HCT116 (cell line): ENCODE measurements around the gene ATP8A2. TPM values are rescaled to one million over a fixed set of nuclear protein-coding genes. Genes with fewer than 3 reads are reported as not detected.

Experiments
- ATAC-seq: fragments of 200-7000 bp; cut with Tn5 transposase; 2 replicates; pipeline ENCODE4 v1.9.1; 2020; ENCODE audit warnings: mild to moderate bottlenecking, moderate library complexity
- BruUV-seq: library from RNA; stranded (reverse); fragments of 400-500 nt; replicated peaks from 2 replicates; lab custom pipeline; 2021; lab: Mats Ljungman, UMichigan
- CTCF ChIA-PET: fragments of 300-600 bp; sonication (Branson Sonifier 250); formaldehyde crosslinking; loops from one replicate; lab custom pipeline; 2021; ENCODE audit warnings: antibody characterized with exemption; lab: Charles Lee
- POLR2A ChIA-PET: fragments of 300-600, 350-600 bp; sonication (Branson Sonifier 250); formaldehyde crosslinking; loops from one replicate; lab custom pipeline; 2021; ENCODE audit warnings: antibody characterized with exemption; lab: Charles Lee
- RAD21 ChIA-PET, 2 experiments: fragments of 300-600 bp; sonication (Branson Sonifier 250); formaldehyde crosslinking; loops; one replicate each; lab custom pipeline; 2023; ENCODE audit warnings: low total read pairs in 2 of 2; ENCODE audit not compliant: uncharacterized antibody in 2 of 2, unreplicated experiment in 2 of 2, low non-redundant PET in 1 of 2; lab: Charles Lee
- DNase-seq: peaks from one replicate; pipeline ENCODE4 v3.0.0-alpha.2; 2010; ENCODE audit warnings: low read depth, low spot score
- H2AFZ ChIP-seq: fragments of 200-600 bp; shearing (Covaris generic), sonication (generic); 2 replicates; pipeline ENCODE4 v1.6.1; 2017; ENCODE audit warnings: low read depth, mixed run types, mixed read lengths, antibody characterized with exemption, low read length; ENCODE audit not compliant: poor library complexity, severe bottlenecking
- H3K27ac ChIP-seq: 2 replicates; pipeline ENCODE4 v1.5.1; 2012; ENCODE audit warnings: low read depth, low read length
- H3K27me3 ChIP-seq: fragments of 200-600 bp; sonication (generic); 2 replicates; pipeline ENCODE4 v1.6.1; 2016; ENCODE audit warnings: mixed run types, low read length, mixed read lengths; ENCODE audit not compliant: insufficient read depth
- H3K36me3 ChIP-seq, 2 experiments: fragments of 200-500 bp in 1 of 2; fragments of 200-600 bp in 1 of 2; sonication (Bioruptor generic) in 1 of 2; sonication (generic) in 1 of 2; 2 replicates each; pipeline versions ENCODE4 v1.5.1 to v1.6.1; 2014 to 2016; ENCODE audit warnings: low read length in 2 of 2, inconsistent platforms in 1 of 2, mixed read lengths in 1 of 2, mixed run types in 1 of 2; ENCODE audit not compliant: insufficient read depth in 2 of 2, control insufficient read depth in 1 of 2
- H3K4me1 ChIP-seq, 2 experiments: fragments of 200-600 bp in 1 of 2; sonication (generic) in 1 of 2; 2 replicates each; pipeline versions ENCODE4 v1.5.1 to v1.6.1; 2012 to 2017; ENCODE audit warnings: low read length in 2 of 2, inconsistent platforms in 1 of 2, mild to moderate bottlenecking in 1 of 2, mixed read lengths in 1 of 2, mixed run types in 1 of 2, moderate library complexity in 1 of 2; ENCODE audit not compliant: insufficient read depth in 2 of 2, control insufficient read depth in 1 of 2
- H3K4me2 ChIP-seq: fragments of 200-600 bp; sonication (generic); 2 replicates; pipeline ENCODE4 v1.6.1; 2017; ENCODE audit warnings: mixed run types, low read length, mixed read lengths
- H3K4me3 ChIP-seq, 2 experiments: fragments of 200-600 bp in 1 of 2; sonication (generic) in 1 of 2; replicated peaks in 1 of 2; 2 replicates each; pipeline ENCODE4 v1.5.1; 2011 to 2016; ENCODE audit warnings: low read length in 2 of 2, control low read depth in 1 of 2, low read depth in 1 of 2, mild to moderate bottlenecking in 1 of 2, mixed read lengths in 1 of 2, mixed run types in 1 of 2
- H3K79me2 ChIP-seq: fragments of 200-600 bp; sonication (generic); 2 replicates; pipeline ENCODE4 v1.6.1; 2017; ENCODE audit warnings: mild to moderate bottlenecking, mixed run types, low read length, moderate library complexity, mixed read lengths; ENCODE audit not compliant: insufficient read depth
- H3K9ac ChIP-seq: fragments of 200-600 bp; sonication (generic); 2 replicates; pipeline ENCODE4 v1.6.1; 2016; ENCODE audit warnings: low read length, mixed read lengths
- H3K9me2 ChIP-seq: fragments of 200-600 bp; sonication (generic), shearing (Covaris generic); 2 replicates; pipeline ENCODE4 v1.6.1; 2017; ENCODE audit warnings: mixed run types, mild to moderate bottlenecking, moderate library complexity; ENCODE audit not compliant: insufficient read depth
- H3K9me3 ChIP-seq, 2 experiments: fragments of 200-500 bp in 1 of 2; fragments of 200-600 bp in 1 of 2; sonication (Bioruptor generic) in 1 of 2; sonication (generic) in 1 of 2; 2 replicates each; pipeline ENCODE4 v1.6.1; 2014 to 2017; ENCODE audit warnings: low read length in 2 of 2, mixed read lengths in 2 of 2, inconsistent platforms in 1 of 2, low read depth in 1 of 2, mild to moderate bottlenecking in 1 of 2, mixed run types in 1 of 2, moderate library complexity in 1 of 2; ENCODE audit not compliant: control insufficient read depth in 1 of 2, insufficient read depth in 1 of 2
- H4K20me1 ChIP-seq: fragments of 200-600 bp; sonication (generic), shearing (Covaris generic); 2 replicates; pipeline ENCODE4 v1.6.1; 2017; ENCODE audit warnings: mixed run types, mild to moderate bottlenecking, moderate library complexity; ENCODE audit not compliant: insufficient read depth
- CBX3 ChIP-seq: IDR thresholded peaks from 2 replicates; pipeline ENCODE4 v1.6.1; 2012; ENCODE audit warnings: low read depth
- EGR1 ChIP-seq: IDR thresholded peaks from 2 replicates; pipeline ENCODE4 v1.6.1; 2012; ENCODE audit warnings: low read depth
- ELF1 ChIP-seq: IDR thresholded peaks from 2 replicates; pipeline ENCODE4 v1.6.1; 2012; ENCODE audit warnings: low read depth, borderline replicate concordance
- EZH2 ChIP-seq: fragments of 200-600 bp; sonication (generic); IDR thresholded peaks from 2 replicates; pipeline ENCODE4 v1.6.1; 2017; ENCODE audit warnings: antibody characterized with exemption, mixed run types
- EZH2phosphoT487 ChIP-seq: fragments of 200-600 bp; IDR thresholded peaks from 2 replicates; pipeline ENCODE4 v1.6.1; 2018; ENCODE audit warnings: antibody characterized with exemption, borderline replicate concordance
- FOSL1 ChIP-seq: IDR thresholded peaks from 2 replicates; pipeline ENCODE4 v1.6.1; 2012; ENCODE audit warnings: low read depth
- JUND ChIP-seq: IDR thresholded peaks from 2 replicates; pipeline ENCODE4 v1.6.1; 2012
- POLR2A ChIP-seq: IDR thresholded peaks from 2 replicates; pipeline ENCODE4 v1.7.0; 2011; ENCODE audit warnings: borderline replicate concordance; ENCODE audit not compliant: insufficient read depth, insufficient read length; ENCODE audit errors: extremely low read depth
- SIN3A ChIP-seq: IDR thresholded peaks from 2 replicates; pipeline ENCODE4 v1.6.1; 2012; ENCODE audit warnings: low read depth
- SP1 ChIP-seq: IDR thresholded peaks from 2 replicates; pipeline ENCODE4 v1.6.1; 2012; ENCODE audit warnings: low read depth
- YY1 ChIP-seq: IDR thresholded peaks from 2 replicates; pipeline ENCODE4 v1.6.1; 2011; ENCODE audit warnings: low read length, low read depth, moderate library complexity, mild to moderate bottlenecking; ENCODE audit not compliant: insufficient replicate concordance; ENCODE audit errors: extremely low read depth
- ZBTB33 ChIP-seq: IDR thresholded peaks from 2 replicates; pipeline ENCODE4 v1.6.1; 2011; ENCODE audit warnings: mild to moderate bottlenecking, low read length, moderate library complexity; ENCODE audit not compliant: insufficient replicate concordance; ENCODE audit errors: extremely low read depth
- ZNF274 ChIP-seq: fragments of 200-500 bp; sonication (Bioruptor generic); IDR thresholded peaks from 2 replicates; pipeline ENCODE4 v1.6.1; 2014; ENCODE audit warnings: mild to moderate bottlenecking, low read depth, low read length, inconsistent platforms
- intact Hi-C: fragments of 100-400 bp; cut with micrococcal nuclease; formaldehyde crosslinking; loops from 2 replicates; pipeline ENCODE4 v1.10.0; 2022
- total RNA-seq: library from RNA; stranded (reverse); gene quantifications from one replicate; pipeline ENCODE4 v1.2.1, GENCODE V29; 2021; ENCODE audit not compliant: unreplicated experiment
- TF ChIP-seq, protein P1 (sequence below): IDR thresholded peaks from 2 replicates; pipeline ENCODE4 v1.6.1; 2012; ENCODE audit warnings: low read depth
- TF ChIP-seq, protein P2 (sequence below): IDR thresholded peaks from 2 replicates; pipeline ENCODE4 v1.6.1; 2012

ATP8A2 gene
- total RNA-seq, 1 experiment from 2014 or later = not detected

DNA sequence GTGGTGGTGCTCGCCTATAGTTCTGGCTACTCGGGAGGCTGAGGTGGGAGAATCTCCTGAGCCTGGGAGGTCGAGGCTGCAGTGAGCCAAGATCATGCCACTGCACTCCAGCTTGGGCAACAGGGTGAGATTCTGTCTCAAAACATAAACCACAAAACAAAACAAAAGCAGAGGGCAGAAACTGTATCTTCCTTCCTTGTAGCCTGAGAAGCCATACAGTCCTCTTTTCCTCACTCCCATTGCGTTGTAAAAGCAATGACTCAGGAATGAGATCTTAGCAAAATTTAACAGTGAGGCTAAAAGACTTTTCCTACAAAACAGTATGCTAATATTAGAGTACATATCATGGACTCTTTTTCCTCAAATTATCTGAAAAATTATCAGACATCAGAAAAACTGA lies 549.2 kb downstream of the ATP8A2 start:
- intact Hi-C loops = no loop called here
- Histone ChIP-seq H2AFZ (no peak overlapping the region), H3K9me3 (no peaks in the 10 kb centered on the region), H3K36me3 (no peaks in the 10 kb centered on the region), H3K79me2 (no peaks in the 10 kb centered on the region), H3K9ac (no peak overlapping the region), H3K4me2 (no peak overlapping the region), H4K20me1 (no peaks in the 10 kb centered on the region), H3K4me3 (no peak overlapping the region), H3K27ac (no peak overlapping the region), H3K9me2 (no peaks in the 10 kb centered on the region), H3K4me1 (no peaks in the 10 kb centered on the region), H3K27me3 (peaks cover 45% of the 10 kb centered on the region)
- ChIA-PET CTCF (no interaction called here), RAD21 (no interaction called here), POLR2A (no interaction called here)
- no TSS peak for BruUV-seq
- TF ChIP-seq JUND (no peak), FOSL1 (no peak), SP1 (no peak), SIN3A (no peak)
- DNase-seq (no peak), ATAC-seq (no peak)

DNA sequence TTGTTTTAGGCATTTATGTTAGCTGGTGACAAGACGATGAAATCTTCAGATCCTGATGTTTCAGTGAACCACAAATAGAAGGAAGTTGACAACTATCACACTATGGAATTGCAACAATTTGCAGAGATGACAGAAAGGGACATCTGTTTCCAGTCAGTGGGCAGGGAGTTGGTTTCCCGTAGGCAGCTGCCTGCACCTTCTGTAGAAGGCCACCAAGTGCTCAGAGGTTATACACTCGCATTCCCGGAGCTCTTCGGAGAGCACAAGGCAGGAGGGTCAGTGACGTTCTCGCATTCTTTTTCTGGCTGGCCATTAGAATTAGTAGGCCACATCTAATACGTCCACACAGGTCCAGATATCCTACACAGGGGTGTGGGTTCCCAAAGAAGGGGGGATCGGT lies 550.6 kb downstream of the ATP8A2 start:
- no peak for ATAC-seq
- ChIA-PET POLR2A (no interaction called here), CTCF (no interaction called here), RAD21 (no interaction called here)
- Histone ChIP-seq H3K4me3 (no peak overlapping the region), H3K4me2 (no peak overlapping the region), H3K79me2 (no peaks in the 10 kb centered on the region), H3K9me2 (no peaks in the 10 kb centered on the region), H3K27ac (no peak overlapping the region), H3K9me3 (no peaks in the 10 kb centered on the region), H3K36me3 (no peaks in the 10 kb centered on the region), H4K20me1 (no peaks in the 10 kb centered on the region), H3K27me3 (peaks cover 36% of the 10 kb centered on the region), H3K4me1 (no peaks in the 10 kb centered on the region), H2AFZ (no peak overlapping the region), H3K9ac (no peak overlapping the region)
- DNase-seq = no peak
- intact Hi-C loops = no loop called here
- no TSS peak for BruUV-seq
- TF ChIP-seq POLR2A = no peak
- TF ChIP-seq EZH2phosphoT487 = no peak
- no peak for TF ChIP-seq EZH2
- TF ChIP-seq, protein P1, sequence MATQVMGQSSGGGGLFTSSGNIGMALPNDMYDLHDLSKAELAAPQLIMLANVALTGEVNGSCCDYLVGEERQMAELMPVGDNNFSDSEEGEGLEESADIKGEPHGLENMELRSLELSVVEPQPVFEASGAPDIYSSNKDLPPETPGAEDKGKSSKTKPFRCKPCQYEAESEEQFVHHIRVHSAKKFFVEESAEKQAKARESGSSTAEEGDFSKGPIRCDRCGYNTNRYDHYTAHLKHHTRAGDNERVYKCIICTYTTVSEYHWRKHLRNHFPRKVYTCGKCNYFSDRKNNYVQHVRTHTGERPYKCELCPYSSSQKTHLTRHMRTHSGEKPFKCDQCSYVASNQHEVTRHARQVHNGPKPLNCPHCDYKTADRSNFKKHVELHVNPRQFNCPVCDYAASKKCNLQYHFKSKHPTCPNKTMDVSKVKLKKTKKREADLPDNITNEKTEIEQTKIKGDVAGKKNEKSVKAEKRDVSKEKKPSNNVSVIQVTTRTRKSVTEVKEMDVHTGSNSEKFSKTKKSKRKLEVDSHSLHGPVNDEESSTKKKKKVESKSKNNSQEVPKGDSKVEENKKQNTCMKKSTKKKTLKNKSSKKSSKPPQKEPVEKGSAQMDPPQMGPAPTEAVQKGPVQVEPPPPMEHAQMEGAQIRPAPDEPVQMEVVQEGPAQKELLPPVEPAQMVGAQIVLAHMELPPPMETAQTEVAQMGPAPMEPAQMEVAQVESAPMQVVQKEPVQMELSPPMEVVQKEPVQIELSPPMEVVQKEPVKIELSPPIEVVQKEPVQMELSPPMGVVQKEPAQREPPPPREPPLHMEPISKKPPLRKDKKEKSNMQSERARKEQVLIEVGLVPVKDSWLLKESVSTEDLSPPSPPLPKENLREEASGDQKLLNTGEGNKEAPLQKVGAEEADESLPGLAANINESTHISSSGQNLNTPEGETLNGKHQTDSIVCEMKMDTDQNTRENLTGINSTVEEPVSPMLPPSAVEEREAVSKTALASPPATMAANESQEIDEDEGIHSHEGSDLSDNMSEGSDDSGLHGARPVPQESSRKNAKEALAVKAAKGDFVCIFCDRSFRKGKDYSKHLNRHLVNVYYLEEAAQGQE = no peak
- no peak for TF ChIP-seq YY1
- no peak for TF ChIP-seq CBX3
- TF ChIP-seq, protein P2, sequence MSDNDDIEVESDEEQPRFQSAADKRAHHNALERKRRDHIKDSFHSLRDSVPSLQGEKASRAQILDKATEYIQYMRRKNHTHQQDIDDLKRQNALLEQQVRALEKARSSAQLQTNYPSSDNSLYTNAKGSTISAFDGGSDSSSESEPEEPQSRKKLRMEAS = no peak
- no peak for TF ChIP-seq ELF1
- no peak for TF ChIP-seq FOSL1
- no peak for TF ChIP-seq EGR1
- TF ChIP-seq ZNF274 = no peak
- no peak for TF ChIP-seq ZBTB33
